Hepatocyte (in vitro differentiated cells): ENCODE data around the gene ACOXL.

Experiments
- CTCF ChIP-seq: fragments of 200-600 bp; sonication (generic); IDR thresholded peaks from 2 replicates; pipeline ENCODE4 v1.5.1; 2016; ENCODE audit warnings: antibody characterized with exemption, mild to moderate bottlenecking; ENCODE audit not compliant: poor library complexity
- EZH2 ChIP-seq: fragments of 200-600 bp; sonication (generic); IDR thresholded peaks from 2 replicates; pipeline ENCODE4 v1.6.1; 2016; ENCODE audit warnings: antibody characterized with exemption, mild to moderate bottlenecking, borderline replicate concordance
- EZH2phosphoT487 ChIP-seq: fragments of 200-600 bp; sonication (generic); IDR thresholded peaks from one replicate; pipeline ENCODE4 v1.6.1; 2018; ENCODE audit warnings: antibody characterized with exemption, mild to moderate bottlenecking, low read depth, moderate library complexity; ENCODE audit not compliant: unreplicated experiment, severe bottlenecking

GRCh38 chr2:111142101-111142500, 409.7 kb downstream of the ACOXL start:
- TF ChIP-seq CTCF: no peak
- no peak for TF ChIP-seq EZH2phosphoT487
- TF ChIP-seq EZH2: no peak
